OCI-LY3 (cell line): Measurements from ENCODE around the gene PGRMC1.
"Not testable (repeated sequence)": the region's sequence is repeated elsewhere in the genome, so short reads cannot be mapped to it uniquely, and the experiment has no call there.

Experiments
- H2AFZ ChIP-seq: fragments of 200-600, 300-600 bp; shearing (Covaris generic); 2 replicates; pipeline ENCODE4 v1.6.0; 2014; ENCODE audit warnings: antibody characterized with exemption, low read depth, low read length
- H3K27ac ChIP-seq: fragments of 200-600, 300-600 bp; sonication (generic); 2 replicates; pipeline ENCODE4 v1.5.1; 2014; ENCODE audit warnings: mild to moderate bottlenecking, low read length, moderate library complexity, mixed read lengths
- H3K27me3 ChIP-seq: fragments of 200-600, 300-600 bp; sonication (generic); 2 replicates; pipeline ENCODE4 v1.6.1; 2014; ENCODE audit warnings: low read depth, low read length, mixed read lengths
- H3K36me3 ChIP-seq: fragments of 200-600, 300-600 bp; sonication (generic); replicated peaks from 2 replicates; pipeline ENCODE3; 2014; ENCODE audit warnings: low read depth, low read length, mixed read lengths
- H3K4me1 ChIP-seq: fragments of 300-600, 200-600 bp; sonication (generic); 2 replicates; pipeline ENCODE4 v1.6.1; 2014; ENCODE audit warnings: low read length, mixed read lengths
- H3K4me2 ChIP-seq: fragments of 200-600, 300-600 bp; sonication (generic); 2 replicates; pipeline ENCODE4 v1.6.1; 2014; ENCODE audit warnings: low read length, mixed read lengths
- H3K4me3 ChIP-seq: fragments of 300-600, 200-600 bp; sonication (generic); 2 replicates; pipeline ENCODE4 v1.5.1; 2014; ENCODE audit warnings: antibody characterized with exemption, mild to moderate bottlenecking, low read length, moderate library complexity
- H3K79me2 ChIP-seq: fragments of 300-600, 200-600 bp; shearing (Covaris generic); 2 replicates; pipeline ENCODE4 v1.6.1; 2014; ENCODE audit warnings: mild to moderate bottlenecking, low read length, mixed read lengths
- H3K9ac ChIP-seq: fragments of 300-600, 200-600 bp; shearing (Covaris generic); 2 replicates; pipeline ENCODE4 v1.6.0; 2014; ENCODE audit warnings: mild to moderate bottlenecking, low read length, moderate library complexity
- H3K9me3 ChIP-seq: fragments of 200-600, 300-600 bp; shearing (Covaris generic); 2 replicates; pipeline ENCODE4 v1.6.1; 2014; ENCODE audit warnings: low read length, mixed read lengths; ENCODE audit not compliant: insufficient read depth
- H4K20me1 ChIP-seq: fragments of 200-600, 300-600 bp; sonication (generic); 2 replicates; pipeline ENCODE4 v1.6.1; 2016; ENCODE audit warnings: low read length, mixed read lengths; ENCODE audit not compliant: insufficient read depth
- CTCF ChIP-seq: fragments of 200-600, 300-600 bp; sonication (generic); IDR thresholded peaks from 2 replicates; pipeline ENCODE4 v1.5.1; 2014; ENCODE audit warnings: antibody characterized with exemption, low read length, low read depth
- EZH2phosphoT487 ChIP-seq: fragments of 200-600 bp; shearing (Covaris generic); IDR thresholded peaks from 2 replicates; pipeline ENCODE4 v1.6.1; 2018; ENCODE audit warnings: antibody characterized with exemption, mixed run types, low read depth

Gene PGRMC1

GRCh38 chrX:119251386-119251785 is 15.3 kb downstream of the PGRMC1 start:
- Histone ChIP-seq H3K4me1 (no peaks in the 10 kb centered on the region), H2AFZ (no peak overlapping the region), H3K79me2 (no peaks in the 10 kb centered on the region), H3K27me3 (no peaks in the 10 kb centered on the region), H3K27ac (no peak overlapping the region), H4K20me1 (no peaks in the 10 kb centered on the region), H3K4me3 (no peak overlapping the region), H3K9me3 (no peaks in the 10 kb centered on the region), H3K9ac (no peak overlapping the region), H3K4me2 (no peak overlapping the region), H3K36me3 (no peaks in the 10 kb centered on the region)
- TF ChIP-seq CTCF (no peak), EZH2phosphoT487 (no peak)

GRCh38 chrX:119252716-119253115 is 16.6 kb downstream of the PGRMC1 start:
- Histone ChIP-seq H3K4me3 (no peak overlapping the region), H3K9me3 (no peaks in the 10 kb centered on the region), H3K36me3 (no peaks in the 10 kb centered on the region), H3K27me3 (peaks cover 7% of the 10 kb centered on the region; the same call in 1 of the 2 replicates), H3K4me2 (no peak overlapping the region), H3K4me1 (no peaks in the 10 kb centered on the region), H3K79me2 (no peaks in the 10 kb centered on the region), H3K9ac (no peak overlapping the region), H2AFZ (no peak overlapping the region), H4K20me1 (no peaks in the 10 kb centered on the region), H3K27ac (no peak overlapping the region)
- TF ChIP-seq CTCF (no peak), EZH2phosphoT487 (no peak)

- Histone ChIP-seq H3K27me3 (0 out of 2 replicates have a peak, but pooled peaks cover 10% of the 10 kb centered on the region), H3K9ac (no peak overlapping the region), H3K79me2 (no peaks in the 10 kb centered on the region), H4K20me1 (no peaks in the 10 kb centered on the region), H3K36me3 (no peaks in the 10 kb centered on the region), H3K4me1 (no peaks in the 10 kb centered on the region), H3K4me3 (no peak overlapping the region), H2AFZ (no peak overlapping the region), H3K9me3 (no peaks in the 10 kb centered on the region), H3K4me2 (no peak overlapping the region), H3K27ac (no peak overlapping the region)
- peak; percentile 72 for TF ChIP-seq CTCF
- TF ChIP-seq EZH2phosphoT487 = no peak
These were observed 30.4 kb downstream of the PGRMC1 start for GRCh38 chrX:119266364-119266995.

- not testable (repeated sequence) for H3K27ac ChIP-seq, H3K4me2 ChIP-seq, H3K9me3 ChIP-seq, H3K79me2 ChIP-seq, H3K4me1 ChIP-seq, H3K36me3 ChIP-seq, H2AFZ ChIP-seq, H3K4me3 ChIP-seq, H3K9ac ChIP-seq, H4K20me1 ChIP-seq
- 0 out of 2 replicates have a peak, but pooled peaks cover 10% of the 10 kb centered on the region for H3K27me3 ChIP-seq
These were observed 31.0 kb downstream of the PGRMC1 start for GRCh38 chrX:119267115-119267514.
